Natural killer cell treated with Interleukin-12 subunit alpha and Interleukin-12 subunit beta and Interleukin-15 and Interleukin-18, amount 100 ng/mL, for 72 hours (primary cell): ENCODE data around the gene SLC6A6. TPM values are rescaled to one million over a fixed set of nuclear protein-coding genes. Genes with fewer than 3 reads are reported as not detected.

Source experiments
- ATAC-seq, 2 donors: fragments of 150-1000 bp; cut with Tn5 transposase in 1 of 2; sonication (Bioruptor Pico), chemical (Tn5 transposase) in 1 of 2; 2 replicates each; pipeline ENCODE4 v1.10.0; 2021
- DNase-seq: peaks from one replicate; pipeline ENCODE4 v3.0.0; 2022; ENCODE audit warnings: low spot score
- H3K27ac Mint-ChIP-seq, 2 donors: 1 replicate in 1 of 2; 2 replicates in 1 of 2; pipeline ENCODE4 v1.8.0; 2022; ENCODE audit warnings: mixed read lengths in 2 of 2, mild to moderate bottlenecking in 1 of 2, moderate library complexity in 1 of 2
- H3K27me3 Mint-ChIP-seq, 2 donors: 1 replicate in 1 of 2; 2 replicates in 1 of 2; pipeline ENCODE4 v1.8.0; 2022; ENCODE audit warnings: mixed read lengths in 2 of 2
- H3K36me3 Mint-ChIP-seq: one replicate; pipeline ENCODE4 v1.8.0; 2022; ENCODE audit warnings: mixed read lengths
- H3K4me1 Mint-ChIP-seq, 2 donors: 1 replicate in 1 of 2; 2 replicates in 1 of 2; pipeline ENCODE4 v1.8.0; 2022; ENCODE audit warnings: low read depth in 2 of 2, mixed read lengths in 2 of 2, mild to moderate bottlenecking in 1 of 2
- H3K4me3 Mint-ChIP-seq: one replicate; pipeline ENCODE4 v1.8.0; 2022; ENCODE audit warnings: mixed read lengths
- H3K9me3 Mint-ChIP-seq: 2 replicates; pipeline ENCODE4 v1.8.0; 2022; ENCODE audit warnings: mixed read lengths
- total RNA-seq, 2 donors: library from RNA; stranded (reverse); gene quantifications; one replicate each; pipeline ENCODE4 v1.2.3, GENCODE V29; 2022

Gene SLC6A6
- total RNA-seq, 2 donors from 2014 or later = 20.4 to 56.7 TPM

DNA sequence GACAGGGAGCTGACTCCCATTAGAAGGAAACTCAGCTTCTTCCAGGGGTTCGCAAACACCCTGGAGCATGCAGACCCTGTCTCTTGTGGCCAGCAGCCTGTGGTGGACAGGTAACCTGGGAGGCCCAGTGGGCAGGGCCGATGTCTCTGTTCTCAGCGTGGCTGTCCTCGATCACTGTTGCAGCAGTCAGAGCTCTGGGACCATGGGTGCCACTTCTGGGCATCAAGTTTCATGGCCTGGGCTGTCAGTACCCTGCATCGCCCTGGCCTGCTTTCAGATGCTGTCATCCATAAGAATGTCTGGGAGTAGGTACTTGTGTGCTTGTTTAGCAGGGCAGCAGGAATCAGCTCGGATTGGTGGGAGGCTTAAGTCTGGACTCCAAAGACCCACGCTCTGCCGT, 54.4 kb downstream of the SLC6A6 start:
- no peak for ATAC-seq
- no peak for DNase-seq
- no peak overlapping the region for H3K27ac Mint-ChIP-seq

GRCh38 chr3:14457481-14457880, 55.1 kb downstream of the SLC6A6 start:
- H3K36me3 Mint-ChIP-seq = peaks cover 11% of the 10 kb centered on the region
- no peaks in the 10 kb centered on the region for H3K9me3 Mint-ChIP-seq
- no peak overlapping the region for H3K4me3 Mint-ChIP-seq
- ATAC-seq (no peak), DNase-seq (no peak)
- peaks cover 15% of the 10 kb centered on the region in 2 donors for H3K4me1 Mint-ChIP-seq
- no peaks in the 10 kb centered on the region for H3K27me3 Mint-ChIP-seq
- H3K27ac Mint-ChIP-seq = no peak overlapping the region

More for the DNA sequence above, 54.4 kb downstream of the SLC6A6 start:
- Mint-ChIP-seq H3K4me3 (no peak overlapping the region), H3K9me3 (no peaks in the 10 kb centered on the region), H3K4me1 (peaks cover 15% of the 10 kb centered on the region in 2 donors), H3K36me3 (peaks cover 11% of the 10 kb centered on the region), H3K27me3 (no peaks in the 10 kb centered on the region)

DNA sequence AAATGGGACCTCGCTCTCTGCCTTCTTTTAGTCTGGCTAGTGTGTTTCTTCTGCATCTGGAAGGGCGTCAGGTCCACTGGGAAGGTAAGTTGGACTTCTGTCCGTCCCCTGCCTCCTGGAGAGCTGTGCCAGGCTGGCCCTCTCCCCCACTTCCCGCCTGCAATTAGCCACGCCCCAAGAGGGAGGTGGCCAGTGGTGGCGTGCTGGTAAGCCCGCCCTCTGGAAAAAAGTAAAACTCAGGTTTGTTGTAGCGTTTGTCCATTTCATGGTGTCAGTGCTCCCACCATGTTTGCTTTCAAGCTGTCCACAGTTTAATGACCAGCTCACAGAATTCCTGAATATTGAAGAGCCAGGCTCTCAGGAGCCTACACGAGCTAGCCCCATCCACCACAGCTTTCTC, 55.6 kb downstream of the SLC6A6 start:
- Mint-ChIP-seq H3K27me3 (no peaks in the 10 kb centered on the region), H3K4me1 (peaks cover 15% of the 10 kb centered on the region in 2 donors), H3K27ac (peak overlapping the region in 1 of 2 donors; percentile 29), H3K4me3 (no peak overlapping the region), H3K36me3 (peaks cover 11% of the 10 kb centered on the region), H3K9me3 (no peaks in the 10 kb centered on the region)
- DNase-seq (no peak), ATAC-seq (no peak)

DNA sequence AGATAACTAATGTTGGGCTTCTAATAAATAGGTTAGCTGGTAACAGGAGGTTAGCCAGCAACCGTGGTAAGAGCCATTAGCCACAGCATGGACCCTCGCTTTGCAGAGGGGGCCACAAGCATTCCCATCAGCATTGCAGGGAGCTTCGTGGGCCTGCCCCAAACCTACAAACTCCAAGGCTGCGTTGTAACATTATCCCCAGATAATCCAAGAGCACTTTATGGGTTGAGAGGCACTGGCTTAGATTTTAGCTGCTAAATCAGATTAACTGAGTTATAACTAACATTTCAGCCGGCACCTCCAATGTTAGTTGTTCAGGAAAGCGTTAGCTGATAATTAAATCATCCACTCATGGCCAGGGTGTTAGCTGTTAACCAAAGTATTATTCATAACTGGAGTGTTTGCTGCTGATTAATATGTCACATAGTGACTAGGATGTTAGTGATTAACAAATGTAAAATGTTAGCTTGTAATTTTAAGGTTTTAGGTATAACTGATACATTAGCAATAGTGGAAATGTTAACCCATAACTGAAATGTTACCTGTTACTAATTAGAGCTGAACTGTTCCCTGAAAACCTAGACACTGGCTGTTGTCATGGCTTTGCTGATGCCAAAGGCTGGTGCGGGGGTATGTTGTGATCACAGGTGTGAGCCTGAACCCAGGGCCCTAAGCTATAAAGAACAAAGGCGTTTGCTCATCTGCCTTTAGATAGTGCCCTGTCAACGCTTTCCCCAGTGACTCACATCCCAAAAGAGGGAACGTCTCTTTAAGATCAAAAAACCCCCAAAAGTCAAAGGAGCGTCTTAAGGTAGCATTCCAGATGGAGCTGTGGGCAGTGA, 56.2 kb downstream of the SLC6A6 start:
- peaks cover 15% of the 10 kb centered on the region in 2 donors for H3K4me1 Mint-ChIP-seq
- H3K27me3 Mint-ChIP-seq = no peaks in the 10 kb centered on the region
- H3K27ac Mint-ChIP-seq = peak overlapping the region in 1 of 2 donors; percentile 29
- no peaks in the 10 kb centered on the region for H3K9me3 Mint-ChIP-seq
- DNase-seq (no peak), ATAC-seq (peak in 1 of 2 donors; percentile 62)
- H3K36me3 Mint-ChIP-seq = peaks cover 11% of the 10 kb centered on the region
- no peak overlapping the region for H3K4me3 Mint-ChIP-seq

- Mint-ChIP-seq H3K36me3 (peaks cover 11% of the 10 kb centered on the region), H3K9me3 (no peaks in the 10 kb centered on the region), H3K4me1 (peaks cover 15% of the 10 kb centered on the region in 2 donors), H3K4me3 (no peak overlapping the region), H3K27me3 (no peaks in the 10 kb centered on the region), H3K27ac (no peak overlapping the region)
- DNase-seq (no peak), ATAC-seq (no peak)
Observed at GRCh38 chr3:14459384-14459783, 57.0 kb downstream of the SLC6A6 start.

GRCh38 chr3:14459787-14460186, 57.4 kb downstream of the SLC6A6 start:
- H3K4me1 Mint-ChIP-seq = peaks cover 15% of the 10 kb centered on the region in 2 donors
- H3K4me3 Mint-ChIP-seq = no peak overlapping the region
- peak overlapping the region; percentile 8 to 15 for H3K27ac Mint-ChIP-seq
- ATAC-seq (no peak), DNase-seq (no peak)
- H3K36me3 Mint-ChIP-seq = peaks cover 9% of the 10 kb centered on the region
- no peaks in the 10 kb centered on the region for H3K9me3 Mint-ChIP-seq
- no peaks in the 10 kb centered on the region for H3K27me3 Mint-ChIP-seq

DNA sequence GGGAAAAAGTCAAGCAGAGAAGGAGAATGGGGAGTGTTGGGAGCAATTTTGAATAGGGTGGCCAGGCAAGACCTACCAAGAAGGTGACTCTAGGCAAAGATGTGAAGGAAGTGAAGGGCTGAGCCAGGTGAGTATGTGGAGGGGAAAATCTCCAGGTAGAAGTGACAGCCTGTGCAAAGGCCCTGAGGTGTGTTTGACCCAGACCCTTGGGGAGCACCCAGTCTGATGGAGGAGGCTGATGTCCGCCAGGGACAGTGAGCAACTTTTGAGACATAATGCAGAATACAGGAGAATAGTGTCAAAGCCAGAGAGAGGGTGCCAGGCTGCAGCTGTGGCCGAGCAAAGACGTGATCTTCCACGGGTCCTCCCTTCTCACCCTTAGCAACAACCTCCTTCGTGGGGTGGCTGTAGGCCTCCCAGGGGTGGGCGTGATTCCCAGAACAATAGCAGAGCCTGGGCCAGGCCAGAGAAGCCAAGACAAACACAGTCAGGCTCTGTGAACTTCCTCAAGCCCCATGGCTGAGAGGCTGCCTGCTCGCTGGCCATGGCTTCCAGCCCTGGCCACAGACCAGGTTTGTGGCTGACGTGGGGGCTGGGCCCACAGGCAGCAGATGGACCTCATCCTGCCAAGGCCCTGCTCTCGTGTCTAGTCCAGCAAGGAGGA, 58.1 kb downstream of the SLC6A6 start:
- no peak overlapping the region for H3K4me3 Mint-ChIP-seq
- peaks cover 6% of the 10 kb centered on the region for H3K36me3 Mint-ChIP-seq
- no peaks in the 10 kb centered on the region for H3K27me3 Mint-ChIP-seq
- DNase-seq = no peak
- H3K4me1 Mint-ChIP-seq = peaks cover 15% of the 10 kb centered on the region in 2 donors
- peak in 1 of 2 donors; percentile 48 for ATAC-seq
- H3K9me3 Mint-ChIP-seq = no peaks in the 10 kb centered on the region
- peak overlapping the region; percentile 8 to 15 for H3K27ac Mint-ChIP-seq

DNA sequence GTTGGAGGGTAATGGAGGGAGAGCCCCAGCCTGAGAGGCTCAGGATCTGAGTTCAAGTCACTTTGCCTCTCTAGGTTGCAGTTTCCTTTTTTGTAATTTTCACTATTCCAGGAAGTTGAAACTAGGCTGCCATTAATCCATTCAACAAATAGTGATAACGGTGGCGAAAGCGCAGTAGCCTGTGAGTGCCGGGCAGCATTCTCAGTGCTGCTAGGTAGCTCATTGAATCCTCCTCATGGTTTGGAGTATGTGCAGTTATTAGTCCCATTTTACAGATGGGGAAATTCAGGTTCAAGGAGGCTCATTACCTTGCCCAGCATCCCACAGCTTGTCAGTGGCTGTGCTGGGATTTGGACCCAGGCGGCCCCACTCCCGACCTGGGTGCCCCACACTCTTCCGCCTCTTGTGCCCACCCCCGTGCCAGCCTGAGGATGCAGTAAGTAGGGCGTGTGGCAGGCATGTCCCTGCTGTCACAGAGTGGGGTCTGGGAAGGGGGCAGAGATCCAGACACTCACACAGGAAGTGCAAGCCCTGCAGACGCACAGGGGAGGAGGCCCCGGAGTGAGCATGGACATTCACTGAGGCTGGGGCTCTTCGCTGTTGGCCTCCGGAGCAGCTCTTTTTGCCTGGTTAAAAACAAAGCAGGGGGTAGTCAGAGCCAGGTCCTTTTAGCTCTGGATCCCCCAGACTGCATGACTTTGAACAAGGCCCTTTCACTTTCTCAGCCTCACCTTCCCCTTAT, 58.8 kb downstream of the SLC6A6 start:
- Mint-ChIP-seq H3K27ac (peak overlapping the region; percentile 8 to 15), H3K9me3 (no peaks in the 10 kb centered on the region), H3K4me3 (no peak overlapping the region), H3K4me1 (peaks cover 15% of the 10 kb centered on the region in 2 donors), H3K36me3 (peaks cover 6% of the 10 kb centered on the region), H3K27me3 (no peaks in the 10 kb centered on the region)
- ATAC-seq = no peak
- DNase-seq = no peak

DNA sequence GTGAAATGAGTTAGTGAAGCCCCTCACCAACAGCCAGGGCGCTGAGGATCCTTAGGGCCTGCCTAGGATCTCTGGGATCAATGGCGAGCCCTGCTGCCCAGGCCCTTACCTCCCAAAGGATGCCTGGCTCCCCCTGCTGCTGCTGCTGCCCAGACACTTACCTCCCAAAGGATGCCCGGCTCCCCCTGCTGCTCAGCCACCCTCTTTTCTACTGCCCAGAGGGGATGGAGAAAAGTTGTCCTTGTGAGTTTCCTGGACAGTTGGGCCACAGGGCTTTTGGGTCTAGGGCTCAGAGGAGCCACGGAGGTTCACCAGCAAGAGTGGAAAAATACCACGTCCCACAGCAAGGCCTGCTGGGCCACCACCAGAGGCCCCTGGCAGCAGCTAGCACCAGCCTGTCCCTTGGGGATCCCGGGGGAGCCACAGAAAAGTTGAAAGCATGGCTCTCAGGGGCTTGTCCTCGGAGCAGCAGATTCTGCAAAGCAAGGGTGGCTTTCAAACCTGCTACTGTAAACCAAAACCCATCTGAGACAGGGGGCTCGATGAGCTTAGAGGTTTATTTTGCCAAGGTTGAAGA, 59.4 kb downstream of the SLC6A6 start:
- Mint-ChIP-seq H3K27ac (no peak overlapping the region), H3K4me3 (no peak overlapping the region), H3K4me1 (peaks cover 15% of the 10 kb centered on the region in 2 donors), H3K36me3 (peaks cover 6% of the 10 kb centered on the region), H3K9me3 (no peaks in the 10 kb centered on the region), H3K27me3 (no peaks in the 10 kb centered on the region)
- DNase-seq (no peak), ATAC-seq (peak in 1 of 2 donors; percentile 62)

DNA sequence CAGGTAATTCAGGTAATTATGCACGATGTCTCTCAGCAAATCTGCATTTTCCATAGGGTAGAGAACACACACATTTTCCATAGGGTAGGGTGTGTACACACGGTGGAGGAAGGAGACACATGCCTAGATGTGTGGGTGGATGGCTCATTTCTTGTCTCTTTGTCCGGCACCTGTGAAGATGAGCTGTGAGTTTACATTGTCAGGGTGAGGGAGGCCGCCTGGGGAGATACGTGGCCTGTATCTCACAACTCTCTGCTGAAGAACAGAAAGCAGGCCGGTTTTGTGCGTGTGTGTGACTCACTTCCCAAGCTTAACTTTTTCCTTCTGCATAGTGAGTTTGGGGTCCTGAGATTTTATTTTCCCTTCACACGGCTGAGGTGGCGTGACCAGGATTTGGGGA, 60.3 kb downstream of the SLC6A6 start:
- Mint-ChIP-seq H3K36me3 (peaks cover 6% of the 10 kb centered on the region), H3K4me3 (no peak overlapping the region), H3K27me3 (no peaks in the 10 kb centered on the region)

GRCh38 chr3:14463330-14464140, 61.1 kb downstream of the SLC6A6 start:
- Mint-ChIP-seq H3K4me3 (no peak overlapping the region), H3K4me1 (peaks cover 15 to 18% of the 10 kb centered on the region in 2 donors), H3K9me3 (no peaks in the 10 kb centered on the region), H3K27me3 (no peaks in the 10 kb centered on the region), H3K36me3 (peaks cover 6% of the 10 kb centered on the region), H3K27ac (no peak overlapping the region)
- ATAC-seq (no peak), DNase-seq (no peak)

More for the DNA sequence above, 60.3 kb downstream of the SLC6A6 start:
- Mint-ChIP-seq H3K4me1 (peaks cover 15% of the 10 kb centered on the region in 2 donors), H3K27ac (no peak overlapping the region), H3K9me3 (no peaks in the 10 kb centered on the region)
- DNase-seq = no peak
- ATAC-seq = no peak

DNA sequence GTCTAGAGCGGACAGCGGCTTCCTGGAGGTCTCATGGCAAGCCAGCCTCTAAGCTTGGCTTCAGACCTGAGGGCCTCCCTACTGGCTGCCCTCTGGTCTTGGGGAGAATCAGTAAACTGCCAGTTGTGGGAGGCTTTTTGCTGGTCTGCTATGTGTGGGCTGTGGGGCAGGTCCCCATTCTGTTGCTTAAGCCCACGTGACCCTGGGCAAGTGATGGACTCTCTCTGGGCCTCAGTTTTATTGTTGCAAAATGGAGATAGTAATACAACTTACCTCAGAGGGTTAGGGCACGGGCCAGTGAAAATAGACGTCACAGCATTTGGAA, 61.7 kb downstream of the SLC6A6 start:
- ATAC-seq (no peak), DNase-seq (no peak)
- H3K9me3 Mint-ChIP-seq = no peaks in the 10 kb centered on the region
- no peaks in the 10 kb centered on the region for H3K27me3 Mint-ChIP-seq
- H3K4me1 Mint-ChIP-seq = peaks cover 12 to 14% of the 10 kb centered on the region in 2 donors
- peaks cover 6% of the 10 kb centered on the region for H3K36me3 Mint-ChIP-seq
- H3K27ac Mint-ChIP-seq = no peak overlapping the region
- H3K4me3 Mint-ChIP-seq = no peak overlapping the region

GRCh38 chr3:14464521-14464920, 62.1 kb downstream of the SLC6A6 start:
- peaks cover 6% of the 10 kb centered on the region for H3K36me3 Mint-ChIP-seq

More at GRCh38 chr3:14464521-14464920, 62.1 kb downstream of the SLC6A6 start:
- Mint-ChIP-seq H3K27ac (no peak overlapping the region), H3K4me3 (no peak overlapping the region), H3K9me3 (no peaks in the 10 kb centered on the region), H3K27me3 (no peaks in the 10 kb centered on the region), H3K4me1 (peaks cover 12 to 13% of the 10 kb centered on the region in 2 donors)
- DNase-seq (no peak), ATAC-seq (no peak)
